Effector memory CD8-positive, alpha-beta T cell (primary cell): Measurements from ENCODE around the gene PCDHGB6.
"Not testable (repeated sequence)": the region's sequence is repeated elsewhere in the genome, so short reads cannot be mapped to it uniquely, and the experiment has no call there.

Experiments used
- ATAC-seq: fragments of 150-1000 bp; cut with Tn5 transposase; replicated peaks from 2 replicates; pipeline ENCODE4 v1.10.0; 2021; ENCODE audit warnings: mild to moderate bottlenecking, moderate library complexity
- DNase-seq, 3 experiments: peaks; one replicate each; pipeline ENCODE4 v3.0.0; 2021
- H3K27ac Mint-ChIP-seq, 2 donors: one replicate each; pipeline ENCODE4 v1.8.0; 2022; ENCODE audit warnings: mild to moderate bottlenecking in 2 of 2, mixed read lengths in 2 of 2, moderate library complexity in 2 of 2
- H3K27me3 Mint-ChIP-seq, 2 donors: one replicate each; pipeline ENCODE4 v1.8.0; 2022; ENCODE audit warnings: mixed read lengths in 2 of 2
- H3K36me3 Mint-ChIP-seq: one replicate; pipeline ENCODE4 v1.8.0; 2022; ENCODE audit warnings: mild to moderate bottlenecking, moderate library complexity, mixed read lengths; ENCODE audit not compliant: insufficient read depth
- H3K4me1 Mint-ChIP-seq, 2 donors: one replicate each; pipeline ENCODE4 v1.8.0; 2022; ENCODE audit warnings: low read depth in 2 of 2, mixed read lengths in 2 of 2
- H3K4me3 Mint-ChIP-seq, 2 donors: one replicate each; pipeline ENCODE4 v1.8.0; 2022; ENCODE audit warnings: mild to moderate bottlenecking in 2 of 2, mixed read lengths in 2 of 2, moderate library complexity in 2 of 2
- H3K9me3 Mint-ChIP-seq, 2 donors: one replicate each; pipeline ENCODE4 v1.8.0; 2022; ENCODE audit warnings: mixed read lengths in 2 of 2

Gene PCDHGB6

GRCh38 chr5:141417494-141418172 is 9.8 kb downstream of the PCDHGB6 start, which contains the start of gene PCDHGB7:
Gene PCDHGB7 (plus strand): TSS chr5:141417677. CDS start chr5:141417860, 183 bp downstream.
- peaks cover 80 to 93% of the 10 kb centered on the region in 2 donors for H3K27me3 Mint-ChIP-seq
- H3K4me3 Mint-ChIP-seq: peak within 1 kb of the TSS; percentile 53 to 67
- DNase-seq, H3K27ac Mint-ChIP-seq: not testable (repeated sequence)
- peak; percentile 60 for ATAC-seq
- peaks cover 14 to 24% of the 10 kb centered on the region in 2 donors for H3K4me1 Mint-ChIP-seq
- peaks cover 19% of the 10 kb centered on the region for H3K36me3 Mint-ChIP-seq
- H3K9me3 Mint-ChIP-seq: peaks cover 7 to 12% of the 10 kb centered on the region in 2 donors

- Mint-ChIP-seq H3K27me3 (peaks cover 72 to 94% of the 10 kb centered on the region in 2 donors), H3K36me3 (peaks cover 19% of the 10 kb centered on the region), H3K27ac (no peak overlapping the region), H3K4me1 (peaks cover 7 to 12% of the 10 kb centered on the region in 2 donors), H3K4me3 (no peak overlapping the region), H3K9me3 (peaks cover 7 to 12% of the 10 kb centered on the region in 2 donors)
- DNase-seq: no peak
- no peak for ATAC-seq
These were observed 11.5 kb downstream of the PCDHGB6 start for GRCh38 chr5:141419074-141419880.

DNA sequence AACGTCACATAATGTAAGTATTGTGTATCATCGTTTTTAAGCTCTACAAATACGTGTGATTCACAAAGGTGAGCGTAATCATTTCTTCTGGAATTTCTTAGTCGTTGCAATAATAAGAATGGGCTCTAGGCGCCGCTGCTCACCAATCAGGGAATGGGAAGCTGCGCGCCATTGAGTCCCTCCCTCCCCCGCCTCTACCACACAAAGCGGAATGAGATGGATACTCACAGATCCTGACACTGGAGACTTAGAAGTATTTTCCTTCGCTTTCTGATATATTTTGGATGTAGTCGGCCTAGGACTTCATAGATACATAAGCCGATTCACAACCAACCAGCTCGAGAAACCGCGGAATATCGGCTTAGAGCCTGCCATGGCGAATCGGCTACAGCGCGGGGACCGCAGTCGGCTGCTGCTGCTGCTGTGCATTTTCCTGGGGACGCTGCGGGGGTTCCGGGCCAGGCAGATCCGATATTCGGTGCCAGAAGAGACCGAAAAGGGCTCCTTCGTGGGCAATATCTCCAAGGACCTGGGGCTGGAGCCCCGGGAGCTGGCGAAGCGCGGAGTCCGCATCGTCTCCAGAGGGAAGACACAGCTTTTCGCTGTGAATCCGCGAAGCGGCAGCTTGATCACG is 13.2 kb downstream of the PCDHGB6 start, which contains the start of gene PCDHGA11:
Gene PCDHGA11 (plus strand): TSS at position 197 of the 634 bp plus-strand sequence. CDS start 177 bp downstream, at position 374.
- DNase-seq (no peak), ATAC-seq (no peak)
- H3K4me3 Mint-ChIP-seq: peak within 1 kb of the TSS; percentile 29 to 71
- peak within 1 kb of the TSS in 1 of 2 donors; percentile 28 for H3K27ac Mint-ChIP-seq
- peaks cover 69 to 95% of the 10 kb centered on the region in 2 donors for H3K27me3 Mint-ChIP-seq
- H3K9me3 Mint-ChIP-seq: peaks cover 7 to 12% of the 10 kb centered on the region in 2 donors
- peaks cover 19% of the 10 kb centered on the region for H3K36me3 Mint-ChIP-seq
- peaks cover 7 to 8% of the 10 kb centered on the region in 2 donors for H3K4me1 Mint-ChIP-seq

DNA sequence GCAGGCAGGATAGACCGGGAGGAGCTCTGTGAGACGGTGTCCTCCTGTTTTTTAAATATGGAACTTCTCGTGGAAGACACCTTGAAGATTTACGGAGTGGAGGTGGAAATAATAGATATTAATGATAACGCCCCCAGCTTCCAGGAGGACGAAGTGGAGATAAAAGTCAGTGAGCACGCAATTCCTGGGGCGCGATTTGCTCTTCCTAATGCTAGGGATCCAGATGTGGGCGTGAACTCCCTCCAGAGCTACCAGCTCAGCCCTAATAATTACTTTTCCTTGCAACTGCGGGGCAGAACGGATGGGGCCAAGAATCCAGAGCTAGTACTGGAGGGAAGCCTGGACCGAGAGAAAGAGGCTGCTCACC is 13.7 kb downstream of the PCDHGB6 start:
- DNase-seq (no peak), ATAC-seq (no peak)
- peaks cover 19% of the 10 kb centered on the region for H3K36me3 Mint-ChIP-seq
- H3K4me1 Mint-ChIP-seq: peaks cover 7 to 8% of the 10 kb centered on the region in 2 donors
- H3K27ac Mint-ChIP-seq: peak overlapping the region in 1 of 2 donors; percentile 28
- peaks cover 69 to 95% of the 10 kb centered on the region in 2 donors for H3K27me3 Mint-ChIP-seq
- peaks cover 7 to 12% of the 10 kb centered on the region in 2 donors for H3K9me3 Mint-ChIP-seq
- H3K4me3 Mint-ChIP-seq: peak overlapping the region in 1 of 2 donors; percentile 71

DNA sequence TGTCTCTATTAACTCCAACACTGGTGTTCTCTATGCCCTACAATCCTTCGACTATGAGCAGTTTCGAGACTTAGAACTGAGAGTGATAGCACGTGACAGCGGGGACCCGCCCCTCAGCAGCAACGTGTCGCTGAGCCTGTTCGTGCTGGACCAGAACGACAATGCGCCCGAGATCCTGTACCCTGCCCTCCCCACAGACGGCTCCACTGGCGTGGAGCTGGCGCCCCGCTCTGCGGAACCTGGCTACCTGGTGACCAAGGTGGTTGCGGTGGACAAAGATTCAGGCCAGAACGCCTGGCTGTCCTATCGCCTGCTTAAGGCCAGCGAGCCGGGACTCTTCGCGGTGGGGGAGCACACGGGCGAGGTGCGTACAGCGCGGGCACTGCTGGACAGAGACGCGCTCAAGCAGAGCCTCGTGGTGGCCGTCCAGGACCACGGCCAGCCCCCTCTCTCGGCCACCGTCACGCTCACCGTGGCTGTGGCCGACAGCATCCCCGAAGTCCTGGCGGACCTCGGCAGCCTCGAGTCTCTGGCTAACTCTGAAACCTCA is 15.0 kb downstream of the PCDHGB6 start:
- Mint-ChIP-seq H3K27me3 (peaks cover 68 to 97% of the 10 kb centered on the region in 2 donors), H3K9me3 (peaks cover 7 to 10% of the 10 kb centered on the region in 2 donors), H3K4me3 (no peak overlapping the region), H3K36me3 (peaks cover 16% of the 10 kb centered on the region), H3K27ac (no peak overlapping the region), H3K4me1 (peaks cover 6 to 7% of the 10 kb centered on the region in 2 donors)
- ATAC-seq (no peak), DNase-seq (no peak)

- Mint-ChIP-seq H3K4me3 (no peak overlapping the region), H3K36me3 (peaks cover 8% of the 10 kb centered on the region), H3K27me3 (peaks cover 62 to 92% of the 10 kb centered on the region in 2 donors), H3K4me1 (peaks cover 7 to 8% of the 10 kb centered on the region in 2 donors), H3K27ac (no peak overlapping the region), H3K9me3 (peaks cover 10 to 13% of the 10 kb centered on the region in 2 donors)
- no peak for ATAC-seq
- no peak for DNase-seq
These were observed 20.1 kb downstream of the PCDHGB6 start for GRCh38 chr5:141427783-141428426.

DNA sequence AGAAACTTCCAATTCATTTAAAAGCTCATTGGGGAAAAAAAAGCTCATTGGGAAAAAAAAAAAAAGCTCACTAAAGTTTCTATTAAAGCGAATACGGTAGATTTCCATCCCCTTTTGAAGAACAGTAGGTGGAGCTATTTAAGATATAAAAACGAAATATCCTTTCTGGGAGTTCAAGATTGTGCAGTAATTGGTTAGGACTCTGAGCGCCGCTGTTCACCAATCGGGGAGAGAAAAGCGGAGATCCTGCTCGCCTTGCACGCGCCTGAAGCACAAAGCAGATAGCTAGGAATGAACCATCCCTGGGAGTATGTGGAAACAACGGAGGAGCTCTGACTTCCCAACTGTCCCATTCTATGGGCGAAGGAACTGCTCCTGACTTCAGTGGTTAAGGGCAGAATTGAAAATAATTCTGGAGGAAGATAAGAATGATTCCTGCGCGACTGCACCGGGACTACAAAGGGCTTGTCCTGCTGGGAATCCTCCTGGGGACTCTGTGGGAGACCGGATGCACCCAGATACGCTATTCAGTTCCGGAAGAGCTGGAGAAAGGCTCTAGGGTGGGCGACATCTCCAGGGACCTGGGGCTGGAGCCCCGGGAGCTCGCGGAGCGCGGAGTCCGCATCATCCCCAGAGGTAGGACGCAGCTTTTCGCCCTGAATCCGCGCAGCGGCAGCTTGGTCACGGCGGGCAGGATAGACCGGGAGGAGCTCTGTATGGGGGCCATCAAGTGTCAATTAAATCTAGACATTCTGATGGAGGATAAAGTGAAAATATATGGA is 22.7 kb downstream of the PCDHGB6 start, which contains the start of gene PCDHGA12:
Gene PCDHGA12 (plus strand): TSS at position 176 of the 782 bp plus-strand sequence. CDS start 253 bp downstream, at position 429.
- Mint-ChIP-seq H3K9me3 (peaks cover 8 to 15% of the 10 kb centered on the region in 2 donors), H3K27ac (no peak within 1 kb of the TSS), H3K27me3 (peaks cover 60 to 86% of the 10 kb centered on the region in 2 donors), H3K4me3 (peak within 1 kb of the TSS; percentile 72 to 73), H3K36me3 (peaks cover 8% of the 10 kb centered on the region), H3K4me1 (peaks cover 8 to 9% of the 10 kb centered on the region in 2 donors)
- ATAC-seq (peak; percentile 29), DNase-seq (no peak)

DNA sequence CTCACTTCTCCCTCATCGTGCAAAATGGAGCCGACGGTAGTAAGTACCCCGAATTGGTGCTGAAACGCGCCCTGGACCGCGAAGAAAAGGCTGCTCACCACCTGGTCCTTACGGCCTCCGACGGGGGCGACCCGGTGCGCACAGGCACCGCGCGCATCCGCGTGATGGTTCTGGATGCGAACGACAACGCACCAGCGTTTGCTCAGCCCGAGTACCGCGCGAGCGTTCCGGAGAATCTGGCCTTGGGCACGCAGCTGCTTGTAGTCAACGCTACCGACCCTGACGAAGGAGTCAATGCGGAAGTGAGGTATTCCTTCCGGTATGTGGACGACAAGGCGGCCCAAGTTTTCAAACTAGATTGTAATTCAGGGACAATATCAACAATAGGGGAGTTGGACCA is 23.5 kb downstream of the PCDHGB6 start:
- no peak for ATAC-seq
- Mint-ChIP-seq H3K4me1 (peaks cover 8 to 9% of the 10 kb centered on the region in 2 donors), H3K27ac (no peak overlapping the region), H3K4me3 (peak overlapping the region in 1 of 2 donors; percentile 72), H3K27me3 (peaks cover 55 to 85% of the 10 kb centered on the region in 2 donors), H3K36me3 (peaks cover 8% of the 10 kb centered on the region), H3K9me3 (peaks cover 8 to 15% of the 10 kb centered on the region in 2 donors)
- no peak for DNase-seq

DNA sequence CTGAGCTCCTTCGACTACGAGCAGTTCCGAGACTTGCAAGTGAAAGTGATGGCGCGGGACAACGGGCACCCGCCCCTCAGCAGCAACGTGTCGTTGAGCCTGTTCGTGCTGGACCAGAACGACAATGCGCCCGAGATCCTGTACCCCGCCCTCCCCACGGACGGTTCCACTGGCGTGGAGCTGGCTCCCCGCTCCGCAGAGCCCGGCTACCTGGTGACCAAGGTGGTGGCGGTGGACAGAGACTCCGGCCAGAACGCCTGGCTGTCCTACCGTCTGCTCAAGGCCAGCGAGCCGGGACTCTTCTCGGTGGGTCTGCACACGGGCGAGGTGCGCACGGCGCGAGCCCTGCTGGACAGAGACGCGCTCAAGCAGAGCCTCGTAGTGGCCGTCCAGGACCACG is 24.5 kb downstream of the PCDHGB6 start:
- not testable (repeated sequence) for H3K36me3 Mint-ChIP-seq, ATAC-seq, H3K4me1 Mint-ChIP-seq, DNase-seq, H3K27ac Mint-ChIP-seq
- peak overlapping the region in 1 of 2 donors; percentile 15 for H3K4me3 Mint-ChIP-seq
- H3K27me3 Mint-ChIP-seq: peaks cover 48 to 83% of the 10 kb centered on the region in 2 donors
- peaks cover 8 to 15% of the 10 kb centered on the region in 2 donors for H3K9me3 Mint-ChIP-seq

DNA sequence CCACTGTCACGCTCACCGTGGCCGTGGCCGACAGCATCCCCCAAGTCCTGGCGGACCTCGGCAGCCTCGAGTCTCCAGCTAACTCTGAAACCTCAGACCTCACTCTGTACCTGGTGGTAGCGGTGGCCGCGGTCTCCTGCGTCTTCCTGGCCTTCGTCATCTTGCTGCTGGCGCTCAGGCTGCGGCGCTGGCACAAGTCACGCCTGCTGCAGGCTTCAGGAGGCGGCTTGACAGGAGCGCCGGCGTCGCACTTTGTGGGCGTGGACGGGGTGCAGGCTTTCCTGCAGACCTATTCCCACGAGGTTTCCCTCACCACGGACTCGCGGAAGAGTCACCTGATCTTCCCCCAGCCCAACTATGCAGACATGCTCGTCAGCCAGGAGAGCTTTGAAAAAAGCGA is 24.9 kb downstream of the PCDHGB6 start:
- H3K36me3 Mint-ChIP-seq, H3K4me1 Mint-ChIP-seq: not testable (repeated sequence)
- peaks cover 8 to 15% of the 10 kb centered on the region in 2 donors for H3K9me3 Mint-ChIP-seq

GRCh38 chr5:141434006-141434405 is 26.2 kb downstream of the PCDHGB6 start:
- no peak overlapping the region for H3K27ac Mint-ChIP-seq
- DNase-seq: no peak
- H3K4me1 Mint-ChIP-seq: peaks cover 8 to 9% of the 10 kb centered on the region in 2 donors
- no peak overlapping the region for H3K4me3 Mint-ChIP-seq
- peaks cover 4 to 15% of the 10 kb centered on the region in 2 donors for H3K9me3 Mint-ChIP-seq
- peaks cover 39 to 67% of the 10 kb centered on the region in 2 donors for H3K27me3 Mint-ChIP-seq
- peaks cover 8% of the 10 kb centered on the region for H3K36me3 Mint-ChIP-seq
- no peak for ATAC-seq

More for the DNA sequence above, 24.9 kb downstream of the PCDHGB6 start:
- DNase-seq, ATAC-seq, H3K27ac Mint-ChIP-seq: not testable (repeated sequence)
- Mint-ChIP-seq H3K27me3 (peaks cover 48 to 78% of the 10 kb centered on the region in 2 donors), H3K4me3 (peak overlapping the region in 1 of 2 donors; percentile 51)

DNA sequence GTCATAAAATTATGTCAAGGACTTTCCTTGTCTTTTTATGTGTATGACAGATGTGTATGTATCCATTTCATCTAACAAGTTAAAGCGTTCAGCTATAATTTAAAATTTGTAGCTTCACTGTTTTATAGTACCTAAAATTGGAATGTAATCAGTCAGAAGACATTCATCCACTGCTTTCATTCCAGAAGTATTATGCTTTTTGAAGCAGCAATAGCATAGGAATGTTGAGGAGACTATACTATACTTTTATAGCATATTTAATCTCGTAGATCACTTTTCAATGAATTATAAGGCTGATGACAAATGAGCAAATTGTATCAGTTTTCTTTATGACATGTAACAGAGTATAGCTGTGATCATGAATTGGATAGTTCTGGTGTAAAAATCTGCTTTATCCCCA is 29.4 kb downstream of the PCDHGB6 start:
- Mint-ChIP-seq H3K36me3 (no peaks in the 10 kb centered on the region), H3K9me3 (peaks cover 2 to 9% of the 10 kb centered on the region in 2 donors), H3K27me3 (peaks cover 19 to 60% of the 10 kb centered on the region in 2 donors), H3K27ac (no peak overlapping the region), H3K4me1 (peaks cover 0 to 3% of the 10 kb centered on the region in 2 donors), H3K4me3 (no peak overlapping the region)
- ATAC-seq (no peak), DNase-seq (no peak)
